ENCODE measurements around the gene CPNE5. TPM values are rescaled to one million over a fixed set of nuclear protein-coding genes. Genes with fewer than 3 reads are reported as not detected.

The CPNE5 gene
- total RNA-seq, 4 donors from 2014 or later = 9.5 to 33.8 (median 12.2) TPM

DNA sequence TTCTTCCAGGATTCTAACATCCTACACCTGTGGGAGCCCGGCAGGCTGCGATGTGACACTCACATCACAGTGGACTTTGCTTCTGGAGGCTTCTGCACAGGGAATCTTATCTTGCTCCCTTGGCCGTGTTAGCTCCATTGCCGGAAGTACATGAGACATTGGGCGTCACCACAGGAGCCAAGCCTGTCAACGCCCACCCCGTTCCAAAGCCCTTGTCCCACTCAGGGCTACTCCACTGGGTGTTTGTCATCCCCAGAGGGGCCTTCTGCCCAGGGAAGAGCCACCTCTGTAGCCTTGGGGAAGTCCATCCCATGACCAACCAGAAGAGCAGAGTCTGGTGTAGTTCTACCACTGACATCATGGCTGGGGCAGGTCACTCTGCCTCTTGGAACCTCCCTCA, 139.9 kb downstream of the CPNE5 start:
- TF ChIP-seq, protein P1, sequence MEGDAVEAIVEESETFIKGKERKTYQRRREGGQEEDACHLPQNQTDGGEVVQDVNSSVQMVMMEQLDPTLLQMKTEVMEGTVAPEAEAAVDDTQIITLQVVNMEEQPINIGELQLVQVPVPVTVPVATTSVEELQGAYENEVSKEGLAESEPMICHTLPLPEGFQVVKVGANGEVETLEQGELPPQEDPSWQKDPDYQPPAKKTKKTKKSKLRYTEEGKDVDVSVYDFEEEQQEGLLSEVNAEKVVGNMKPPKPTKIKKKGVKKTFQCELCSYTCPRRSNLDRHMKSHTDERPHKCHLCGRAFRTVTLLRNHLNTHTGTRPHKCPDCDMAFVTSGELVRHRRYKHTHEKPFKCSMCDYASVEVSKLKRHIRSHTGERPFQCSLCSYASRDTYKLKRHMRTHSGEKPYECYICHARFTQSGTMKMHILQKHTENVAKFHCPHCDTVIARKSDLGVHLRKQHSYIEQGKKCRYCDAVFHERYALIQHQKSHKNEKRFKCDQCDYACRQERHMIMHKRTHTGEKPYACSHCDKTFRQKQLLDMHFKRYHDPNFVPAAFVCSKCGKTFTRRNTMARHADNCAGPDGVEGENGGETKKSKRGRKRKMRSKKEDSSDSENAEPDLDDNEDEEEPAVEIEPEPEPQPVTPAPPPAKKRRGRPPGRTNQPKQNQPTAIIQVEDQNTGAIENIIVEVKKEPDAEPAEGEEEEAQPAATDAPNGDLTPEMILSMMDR (IDR thresholded peaks at IDR 0.05) = no peak
- TF ChIP-seq POLR2A (IDR thresholded peaks at IDR 0.05) = no peak
- Histone ChIP-seq H3K27ac (no peak overlapping the region), H3K27me3 (no peaks in the 10 kb centered on the region), H3K9me3 (no peaks in the 10 kb centered on the region), H3K4me3 (no peak overlapping the region), H3K36me3 (no peaks in the 10 kb centered on the region), H3K4me1 (no peaks in the 10 kb centered on the region)
- no peak for DNase-seq
- intact Hi-C loops (cut with DNase I; ENCODE audit: low total_unique reads) = no loop called here

DNA sequence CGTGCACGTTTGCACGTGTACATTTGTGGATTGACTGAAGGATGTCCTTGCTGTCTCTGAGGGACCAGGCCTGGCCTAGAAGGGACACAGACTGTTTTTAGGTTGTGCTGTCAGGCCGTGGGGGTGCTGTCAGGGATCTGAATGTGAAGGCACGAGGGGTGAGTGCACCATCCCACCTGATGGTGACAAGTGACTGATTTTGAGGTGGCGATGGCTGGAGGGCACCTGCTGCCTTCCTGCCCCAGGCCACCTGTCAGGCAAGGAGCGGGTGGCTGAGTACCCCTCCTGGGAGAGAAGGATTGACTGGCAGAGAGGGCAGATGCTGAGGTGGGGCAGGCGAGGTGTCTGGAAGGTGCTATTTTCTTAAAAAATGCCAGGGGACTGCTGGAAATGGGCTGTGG, 140.4 kb downstream of the CPNE5 start:
- DNase-seq = no peak
- H3K36me3 ChIP-seq = no peaks in the 10 kb centered on the region
- intact Hi-C loops (cut with DNase I; ENCODE audit: low total_unique reads) = no loop called here
- H3K27me3 ChIP-seq = no peaks in the 10 kb centered on the region
- no peak overlapping the region for H3K27ac ChIP-seq
- no peaks in the 10 kb centered on the region for H3K9me3 ChIP-seq
- H3K4me1 ChIP-seq = no peaks in the 10 kb centered on the region
- no peak overlapping the region for H3K4me3 ChIP-seq
- TF ChIP-seq, protein P1 (IDR thresholded peaks at IDR 0.05) = no peak
- TF ChIP-seq POLR2A (IDR thresholded peaks at IDR 0.05) = no peak

DNA sequence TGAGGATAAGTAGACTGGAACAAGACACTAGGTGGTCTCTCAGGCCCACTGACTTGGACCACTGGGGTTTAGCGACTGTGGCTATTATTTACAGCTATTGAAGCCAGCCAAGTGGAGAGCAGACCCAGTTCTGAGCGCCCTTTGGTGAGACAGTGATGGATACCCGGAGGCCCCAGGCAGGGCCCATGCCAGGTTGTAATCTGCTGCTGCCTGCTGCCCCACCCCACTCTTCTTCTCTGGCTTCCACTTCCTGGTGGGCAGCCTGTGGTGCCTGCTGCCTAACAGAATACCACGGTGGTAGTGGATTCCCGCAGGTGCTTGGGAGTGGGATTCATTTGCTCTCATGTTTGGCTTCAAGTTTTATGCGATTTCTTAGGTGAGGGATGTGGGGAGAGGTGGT, 141.0 kb downstream of the CPNE5 start:
- H3K36me3 ChIP-seq = no peaks in the 10 kb centered on the region
- TF ChIP-seq, protein P1 (IDR thresholded peaks at IDR 0.05) = no peak
- no peak for TF ChIP-seq POLR2A (IDR thresholded peaks at IDR 0.05)
- intact Hi-C loops (cut with DNase I; ENCODE audit: low total_unique reads) = no loop called here

DNA sequence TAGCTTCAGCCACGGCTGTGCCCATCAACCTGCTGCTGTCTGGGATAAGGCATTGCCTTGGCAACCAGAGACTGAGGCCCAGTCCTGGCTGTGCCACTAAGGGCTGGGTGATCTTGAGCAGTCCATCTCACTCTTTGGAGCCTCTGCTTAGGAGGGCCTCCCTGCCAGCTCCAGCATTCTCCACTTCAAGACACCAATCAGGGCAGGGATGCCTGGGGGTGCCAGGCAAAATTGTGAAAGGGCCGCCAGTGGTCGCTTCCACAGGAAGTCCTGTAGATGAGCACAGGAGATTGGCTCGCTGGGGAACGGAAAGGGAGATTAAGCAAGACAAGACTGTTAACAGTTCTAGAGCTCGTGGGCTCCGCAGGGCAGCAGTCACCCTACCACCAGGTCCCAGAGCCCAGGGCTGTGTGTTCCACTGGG, 141.8 kb downstream of the CPNE5 start, which contains the start of gene RAB44:
Gene RAB44 (plus strand): TSS at position 346 of the 423 bp plus-strand sequence. CDS start 6,410 bp downstream, outside the sequence.
- no peak for DNase-seq
- Histone ChIP-seq H3K4me3 (no peak within 1 kb of the TSS), H3K27ac (no peak within 1 kb of the TSS), H3K4me1 (no peaks in the 10 kb centered on the region), H3K36me3 (no peaks in the 10 kb centered on the region), H3K27me3 (no peaks in the 10 kb centered on the region), H3K9me3 (no peaks in the 10 kb centered on the region)
- intact Hi-C loops (cut with DNase I; ENCODE audit: low total_unique reads) = no loop called here
- TF ChIP-seq POLR2A (IDR thresholded peaks at IDR 0.05) = no peak
- TF ChIP-seq, protein P1 (IDR thresholded peaks at IDR 0.05) = no peak

More for the DNA sequence above, 141.0 kb downstream of the CPNE5 start:
- Histone ChIP-seq H3K9me3 (no peaks in the 10 kb centered on the region), H3K27ac (no peak overlapping the region), H3K4me1 (no peaks in the 10 kb centered on the region), H3K27me3 (no peaks in the 10 kb centered on the region), H3K4me3 (no peak overlapping the region)
- no peak for DNase-seq

DNA sequence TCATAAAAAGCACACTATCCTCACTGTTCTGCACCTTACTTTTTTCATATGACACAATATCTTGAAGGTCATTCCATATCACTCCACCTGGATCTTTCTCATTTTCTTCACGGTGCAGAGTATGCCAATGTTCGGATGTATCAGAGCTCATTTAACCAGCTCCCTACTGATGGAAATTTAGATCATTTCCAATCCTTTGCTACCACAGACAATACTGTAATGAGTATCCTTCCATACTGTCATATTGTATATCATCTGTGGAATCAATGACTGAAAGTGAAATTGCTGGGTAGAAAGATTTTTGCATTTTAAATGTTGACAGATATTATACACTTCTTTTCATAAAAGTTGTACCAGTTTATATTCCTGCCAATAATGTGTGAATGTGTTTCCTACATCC, 143.8 kb downstream of the CPNE5 start:
- no peaks in the 10 kb centered on the region for H3K4me1 ChIP-seq
- TF ChIP-seq POLR2A (IDR thresholded peaks at IDR 0.05) = no peak
- TF ChIP-seq, protein P1 (IDR thresholded peaks at IDR 0.05) = no peak
- intact Hi-C loops (cut with DNase I; ENCODE audit: low total_unique reads) = no loop called here
- no peak for DNase-seq
- no peaks in the 10 kb centered on the region for H3K27me3 ChIP-seq
- no peaks in the 10 kb centered on the region for H3K9me3 ChIP-seq
- no peak overlapping the region for H3K4me3 ChIP-seq
- no peaks in the 10 kb centered on the region for H3K36me3 ChIP-seq
- no peak overlapping the region for H3K27ac ChIP-seq

All from uterus (tissue), 4 donors.